ENCODE results near the gene AHRR. TPM values are rescaled to one million over a fixed set of nuclear protein-coding genes. Genes with fewer than 3 reads are reported as not detected.

The AHRR gene
- total and polyA plus RNA-seq, 7 donors: under 0.01 to 1.8 (median 1.0) TPM; not detected in 1

GRCh38 chr5:442335-443238 lies 121.1 kb downstream of the AHRR start, which contains the start of gene EXOC3:
TSS of gene EXOC3 (plus strand) at chr5:443176. CDS start at chr5:446206, 3,030 bp downstream.
- 4 to 6% methylated on average over 73 of the region's 73 CpGs for WGBS, 2 donors
- Histone ChIP-seq H3K9me3 (no peaks in the 10 kb centered on the region), H3K36me3 (peaks cover 0 to 21% (median 9%) of the 10 kb centered on the region in 4 donors), H3K27me3 (peaks cover 0 to 10% (median 5%) of the 10 kb centered on the region in 3 donors), H3K27ac (peak within 1 kb of the TSS; percentile 81 to 92 (median 83)), H3K4me3 (peak within 1 kb of the TSS; percentile 81 to 95 (median 83)), H3K4me1 (peaks cover 0 to 27% (median 23%) of the 10 kb centered on the region in 4 donors)
- DNase-seq: peak; percentile 86
- intact Hi-C loops (cut with DNase I): loop anchor here (1.0 to 10.0 kb wide), 4 partner anchors 30 to 450 kb away; partner anchors contain the start of genes BRD9, CEP72, PDCD6 and TRIP13
- TF ChIP-seq POLR2A (IDR thresholded peaks at IDR 0.05) (peak; percentile 46 to 64), CTCF (IDR thresholded peaks at IDR 0.05) (no peak), POLR2AphosphoS5 (IDR thresholded peaks at IDR 0.05) (peak; percentile 70 to 94 (median 88)), EP300 (IDR thresholded peaks at IDR 0.05) (no peak)

GRCh38 chr5:443239-444151 lies 122.0 kb downstream of the AHRR start:
- intact Hi-C loops (cut with DNase I): loop anchor here (1.0 to 10.0 kb wide), 4 partner anchors 29 to 449 kb away; partner anchors contain the start of genes BRD9, CEP72, PDCD6 and TRIP13
- WGBS, 2 donors: 5 to 15% methylated on average over 62 of the region's 62 CpGs
- TF ChIP-seq EP300 (IDR thresholded peaks at IDR 0.05) (no peak), POLR2AphosphoS5 (IDR thresholded peaks at IDR 0.05) (peak in 1 of 4 donors; percentile 49)
- Histone ChIP-seq H3K36me3 (peaks cover 6 to 30% (median 18%) of the 10 kb centered on the region in 4 donors), H3K4me3 (peak overlapping the region; percentile 81 to 95 (median 83)), H3K27ac (peak overlapping the region; percentile 81 to 92 (median 83)), H3K9me3 (no peaks in the 10 kb centered on the region), H3K4me1 (peaks cover 0 to 27% (median 23%) of the 10 kb centered on the region in 4 donors), H3K27me3 (peaks cover 0 to 4% (median under 1%) of the 10 kb centered on the region in 3 donors)
- DNase-seq: peak; percentile 66

GRCh38 chr5:444226-444625 lies 122.7 kb downstream of the AHRR start:
- TF ChIP-seq CTCF (IDR thresholded peaks at IDR 0.05) (no peak), EP300 (IDR thresholded peaks at IDR 0.05) (no peak), POLR2A (IDR thresholded peaks at IDR 0.05) (no peak), POLR2AphosphoS5 (IDR thresholded peaks at IDR 0.05) (no peak)
- Histone ChIP-seq H3K27ac (peak overlapping the region in 1 of 4 donors; percentile 92), H3K36me3 (peaks cover 13 to 38% (median 23%) of the 10 kb centered on the region in 4 donors), H3K9me3 (no peaks in the 10 kb centered on the region), H3K4me3 (peak overlapping the region; percentile 81 to 95 (median 83)), H3K4me1 (peaks cover 0 to 27% (median 23%) of the 10 kb centered on the region in 4 donors), H3K27me3 (no peaks in the 10 kb centered on the region)
- 86 to 91% methylated on average over 8 of the region's 8 CpGs for WGBS, 2 donors
- peak; percentile 45 for DNase-seq
- intact Hi-C loops (cut with DNase I): loop anchor here (5.0 to 10.0 kb wide), 3 partner anchors 169 to 448 kb away; partner anchors contain the start of genes BRD9, CEP72, PDCD6 and TRIP13

GRCh38 chr5:445591-445990 lies 124.1 kb downstream of the AHRR start:
- TF ChIP-seq POLR2A (IDR thresholded peaks at IDR 0.05) (no peak), POLR2AphosphoS5 (IDR thresholded peaks at IDR 0.05) (no peak), CTCF (IDR thresholded peaks at IDR 0.05) (no peak), EP300 (IDR thresholded peaks at IDR 0.05) (no peak)
- H3K4me3 ChIP-seq: no peak overlapping the region
- peaks cover 13 to 51% (median 32%) of the 10 kb centered on the region in 4 donors for H3K36me3 ChIP-seq
- no peaks in the 10 kb centered on the region for H3K27me3 ChIP-seq
- intact Hi-C loops (cut with DNase I): loop anchor here (10.0 kb wide), 2 partner anchors 169 to 171 kb away; partner anchors contain the start of genes CEP72 and PDCD6
- 91 to 93% methylated on average over 10 of the region's 10 CpGs for WGBS, 2 donors
- H3K9me3 ChIP-seq: no peaks in the 10 kb centered on the region
- peak; percentile 50 for DNase-seq
- H3K27ac ChIP-seq: no peak overlapping the region
- H3K4me1 ChIP-seq: peaks cover 0 to 27% (median 23%) of the 10 kb centered on the region in 4 donors

Measured in sigmoid colon (tissue), 7 donors.